ENCODE measurements around the gene GPR37L1.
A peak's percentile ranks its signal among the peaks of the same experiment; 100 is the strongest.
"Not testable (repeated sequence)": the region's sequence is repeated elsewhere in the genome, so short reads cannot be mapped to it uniquely, and the experiment has no call there.

The GPR37L1 gene

GRCh38 chr1:202156590-202156989 lies 33.9 kb downstream of the GPR37L1 start:
- no peak for DNase-seq

DNA sequence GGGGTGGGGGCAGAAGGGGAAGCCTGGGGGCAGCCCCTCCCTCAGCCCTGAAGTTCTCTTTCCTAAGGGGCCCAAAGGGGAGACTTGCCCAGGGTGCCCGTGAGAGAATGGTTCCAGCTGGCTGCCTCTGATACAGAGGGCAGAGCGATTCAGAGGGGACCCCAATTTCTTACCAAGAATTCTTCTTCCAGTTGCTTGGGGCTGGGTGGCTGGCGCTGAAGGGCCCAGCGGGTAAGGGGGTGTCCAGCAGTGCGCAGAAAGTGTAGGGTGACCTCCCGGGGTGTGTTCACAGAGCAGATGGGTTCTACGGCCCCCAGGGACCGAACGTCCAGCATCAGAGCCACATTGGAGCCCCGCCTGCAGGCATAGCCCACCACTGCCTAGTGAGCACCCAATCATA lies 35.2 kb downstream of the GPR37L1 start:
- DNase-seq, result no peak

DNA sequence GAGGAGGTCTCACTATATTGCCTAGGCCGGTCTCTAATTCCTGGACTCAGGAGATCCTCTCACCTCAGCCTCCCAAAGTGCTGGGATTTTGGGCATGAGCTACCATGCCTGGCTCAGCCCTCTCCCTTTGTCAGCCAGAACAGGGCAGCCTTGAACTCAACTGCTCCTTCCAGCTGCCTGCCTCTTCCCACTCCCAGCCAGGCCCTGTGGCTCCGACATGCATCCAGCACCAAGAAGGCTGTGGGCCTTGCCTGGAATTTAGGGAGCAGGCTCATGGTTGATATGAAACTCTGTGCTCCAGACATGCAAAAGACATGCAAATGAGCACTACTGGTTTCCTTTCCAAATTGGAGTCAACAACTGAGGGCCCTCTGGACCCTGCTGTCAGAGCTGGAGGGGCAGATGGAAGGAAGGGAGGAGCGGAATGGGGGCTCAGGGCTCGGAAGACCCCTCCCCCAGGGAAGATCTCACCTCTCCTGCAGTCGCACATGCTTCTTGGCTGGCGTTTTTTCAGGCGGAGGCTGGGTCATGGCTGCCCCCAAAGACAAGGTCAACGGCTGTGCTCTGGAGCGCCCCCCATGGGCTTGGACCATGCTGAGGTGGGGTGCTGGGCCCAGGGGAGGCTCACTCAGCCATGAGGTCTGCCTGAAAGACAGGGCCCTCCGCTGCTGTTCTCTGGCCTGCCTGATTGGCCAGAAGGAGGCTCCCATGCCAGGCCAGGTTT lies 36.3 kb downstream of the GPR37L1 start:
- DNase-seq, result no peak

DNA sequence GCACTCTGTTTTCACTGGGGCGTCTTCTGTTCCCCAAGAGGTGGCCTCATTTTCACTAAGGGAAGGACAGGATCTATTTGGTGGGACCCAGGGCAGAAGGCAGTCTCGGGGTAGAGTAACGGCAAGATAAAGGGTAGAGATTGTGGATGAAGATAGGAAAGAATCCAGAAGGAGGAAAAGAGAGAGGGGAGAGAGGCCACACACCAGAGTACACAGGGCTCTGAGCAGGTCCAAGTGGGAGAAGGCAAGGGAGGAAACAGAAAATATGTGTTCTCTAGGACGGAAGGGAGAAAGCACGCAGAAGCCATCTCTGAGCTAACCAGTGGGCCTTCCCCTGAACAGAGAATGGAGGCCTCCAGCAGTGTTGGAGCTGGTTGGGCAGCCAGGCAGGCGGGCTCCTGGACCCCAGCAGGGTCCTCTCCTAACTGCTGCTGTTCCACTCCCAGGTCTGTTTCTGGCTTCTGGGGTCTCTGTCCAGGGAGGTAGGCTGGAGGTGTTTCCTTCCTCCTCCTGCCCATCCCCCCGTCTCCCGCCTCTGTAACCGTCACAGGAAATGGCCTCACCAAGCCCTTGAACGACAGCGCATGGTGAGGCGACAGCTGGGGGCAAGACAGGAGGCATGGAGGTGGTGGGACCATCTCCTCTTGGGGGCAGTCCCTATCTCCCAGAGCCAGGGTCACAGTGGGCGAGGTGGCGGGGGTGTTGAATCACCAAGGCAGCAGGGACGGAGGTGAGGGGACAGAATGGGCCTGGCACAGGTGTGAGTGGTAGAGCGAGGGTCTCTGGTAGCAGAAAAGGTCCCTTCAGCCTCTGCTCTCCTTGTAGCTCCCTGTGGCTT lies 37.0 kb downstream of the GPR37L1 start:
- DNase-seq, result peak; percentile 87

- peak; percentile 94 for DNase-seq
Measured at GRCh38 chr1:202160377-202160940, 37.7 kb downstream of the GPR37L1 start, which contains the start of gene PTPN7. Gene PTPN7, minus strand, starts transcription at chr1:202160602. Its CDS starts 1,200 bp downstream, at chr1:202159402.

GRCh38 chr1:202161151-202162046 lies 38.7 kb downstream of the GPR37L1 start:
- no peak for DNase-seq

GRCh38 chr1:202162047-202162417 lies 39.3 kb downstream of the GPR37L1 start:
- peak; percentile 87 for DNase-seq

DNA sequence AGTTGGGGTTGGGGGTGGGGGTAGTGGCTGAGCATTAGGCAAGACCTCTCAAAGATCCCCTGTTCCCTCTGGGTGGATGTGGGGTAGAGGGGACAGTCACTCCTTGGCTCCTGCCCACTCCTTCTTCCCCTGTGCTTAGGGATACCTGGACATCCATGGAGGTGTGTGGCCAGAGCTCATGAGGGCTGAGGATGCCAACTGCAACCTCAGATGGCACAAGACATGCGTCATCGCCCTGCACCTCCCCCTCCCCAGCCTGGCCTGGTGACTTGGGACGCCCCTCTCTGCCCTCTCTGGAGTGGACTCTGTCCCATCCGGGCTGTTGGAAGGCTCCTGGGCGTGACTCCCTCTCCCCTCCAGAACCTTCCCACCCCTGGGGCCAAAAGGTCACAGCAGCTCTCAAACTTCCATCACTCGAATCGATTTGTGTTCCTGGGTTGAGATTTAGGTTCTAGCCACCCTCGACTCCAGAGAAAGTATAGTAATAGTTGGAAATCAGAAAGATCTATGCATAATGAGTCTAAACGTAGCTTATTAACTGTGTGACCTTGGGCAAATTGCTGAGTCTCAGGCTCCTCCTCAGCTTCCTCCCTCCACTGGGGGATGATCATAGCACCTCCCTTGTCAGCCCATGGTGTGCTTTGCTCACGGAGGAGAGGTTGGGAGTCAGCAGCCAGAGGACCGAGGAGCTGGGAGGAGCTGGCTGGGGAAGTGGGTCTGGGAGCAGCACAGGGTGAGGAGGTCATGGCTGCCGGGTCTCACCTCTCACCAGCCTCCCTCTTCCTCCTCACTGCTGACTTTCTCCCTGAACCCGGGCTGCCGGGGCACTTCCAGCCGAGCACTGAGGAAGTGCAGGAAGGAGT lies 39.9 kb downstream of the GPR37L1 start:
- DNase-seq, result peak; percentile 75

DNA sequence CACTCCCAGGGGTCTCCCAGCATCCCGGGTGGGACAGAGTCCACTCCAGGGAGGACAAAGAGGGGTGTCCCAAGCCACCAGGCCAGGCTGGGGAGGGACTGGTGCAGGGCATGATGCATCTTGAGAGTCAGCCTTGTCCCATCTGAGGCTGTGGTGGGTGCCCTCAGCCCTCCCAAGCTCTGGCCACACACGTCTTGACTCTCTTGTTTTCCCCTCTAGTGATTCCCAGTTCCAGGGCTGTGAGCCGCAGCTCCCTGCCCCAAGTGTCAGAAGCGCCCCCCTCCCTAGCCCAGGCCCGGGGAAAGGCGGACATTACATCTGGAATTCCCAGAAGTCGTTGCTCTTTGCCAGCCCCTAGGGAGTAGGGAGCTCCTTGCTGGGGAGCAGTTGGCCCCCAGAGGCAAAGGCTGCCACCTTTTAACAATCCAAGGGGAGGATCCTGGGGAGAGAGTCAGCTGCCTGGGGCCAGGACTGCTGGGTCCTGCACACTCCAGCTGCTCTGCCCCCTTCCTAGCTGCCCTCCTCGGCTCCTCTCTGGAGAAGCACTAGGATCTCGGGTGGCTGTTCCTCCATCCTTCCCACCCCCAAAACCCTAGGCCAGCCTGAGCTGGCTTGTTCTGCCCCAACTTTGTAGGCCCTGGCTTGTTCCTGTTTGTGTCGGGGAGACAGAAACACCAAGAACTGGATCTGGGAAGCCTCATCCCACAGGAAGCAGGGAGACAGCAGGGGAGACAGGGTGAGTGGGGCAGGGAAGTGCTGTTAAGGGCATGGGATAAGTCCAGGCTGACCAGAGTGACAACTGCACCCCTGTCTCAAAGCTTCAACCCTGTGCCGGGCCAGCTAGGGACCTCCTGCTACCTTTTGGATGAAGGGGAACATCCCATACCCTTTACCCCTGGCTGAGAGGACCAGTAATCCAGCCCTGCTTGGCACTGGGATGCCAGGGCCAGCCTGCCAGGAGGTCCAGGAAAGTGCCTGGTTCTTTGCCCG lies 40.9 kb downstream of the GPR37L1 start:
- DNase-seq, result no peak

DNA sequence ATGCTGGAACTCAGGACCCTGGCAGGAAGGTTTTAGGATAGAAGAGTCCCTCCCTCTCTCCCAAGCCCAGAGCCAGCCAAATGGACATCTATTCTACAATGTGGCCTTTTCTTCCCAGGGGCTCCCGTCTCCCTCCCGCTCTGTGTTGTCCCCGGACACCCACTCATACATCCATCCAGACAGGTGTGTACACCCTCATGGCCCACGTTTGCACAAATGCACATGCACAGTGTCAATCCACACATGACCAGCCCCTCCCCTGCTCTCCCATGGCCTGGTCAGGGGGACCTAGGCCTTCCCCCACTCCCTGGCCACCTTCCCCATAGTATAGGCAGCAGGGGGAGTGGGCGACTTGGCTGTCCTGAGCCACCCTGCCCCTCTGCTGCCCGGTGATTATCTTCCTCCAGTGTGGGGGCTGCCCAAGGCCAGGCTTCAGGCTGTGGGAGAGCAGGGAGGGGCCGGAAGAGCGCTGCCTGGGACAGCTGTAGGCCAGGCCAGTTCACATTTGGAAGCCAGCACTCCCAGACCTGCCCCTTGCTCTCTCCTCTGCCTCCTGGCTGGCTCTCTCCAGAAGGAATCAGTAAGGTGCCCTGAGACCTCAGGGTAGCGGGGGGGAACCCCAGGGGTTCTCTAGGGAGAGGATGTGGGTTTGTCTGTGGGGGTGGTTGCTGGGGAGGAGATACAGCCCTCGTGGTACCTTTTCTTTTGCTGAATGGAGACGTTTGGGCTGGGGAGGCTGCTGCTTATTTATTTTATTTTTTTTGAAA lies 41.7 kb downstream of the GPR37L1 start:
- DNase-seq, result peak; percentile 90

DNA sequence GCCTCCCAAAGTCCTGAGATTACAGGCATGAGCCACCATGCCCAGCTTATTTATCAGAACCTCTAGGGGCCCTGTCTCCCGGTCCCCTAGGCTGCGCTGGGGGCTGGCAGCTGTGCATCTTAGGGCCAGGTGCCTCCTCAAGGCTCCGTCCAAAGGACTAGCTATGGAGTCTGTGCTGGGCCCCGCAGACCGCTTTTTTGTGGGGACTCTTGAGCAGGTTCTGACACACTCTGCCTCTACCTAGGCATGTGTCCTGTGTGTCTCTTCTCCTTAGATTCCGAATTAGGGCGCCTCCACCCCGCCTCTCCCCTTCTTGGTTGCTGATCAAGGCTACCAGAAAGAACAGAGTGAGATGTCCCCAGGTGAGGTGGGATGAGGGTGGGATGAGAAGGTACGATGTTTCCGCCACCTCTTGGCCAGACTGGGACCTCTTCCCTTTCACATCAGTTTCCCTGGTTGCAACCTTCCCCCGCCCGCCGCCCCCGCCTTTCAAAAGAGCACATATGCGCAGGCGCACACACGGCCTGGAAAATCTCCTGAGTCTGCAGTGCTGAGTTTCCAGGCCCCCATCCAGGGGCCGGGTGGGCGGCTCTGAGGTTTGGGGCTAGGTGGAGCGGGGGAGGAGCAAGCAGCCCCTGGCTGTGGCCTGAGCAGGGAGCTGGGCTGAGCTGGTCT lies 42.7 kb downstream of the GPR37L1 start:
- peak; percentile 84 for DNase-seq

DNA sequence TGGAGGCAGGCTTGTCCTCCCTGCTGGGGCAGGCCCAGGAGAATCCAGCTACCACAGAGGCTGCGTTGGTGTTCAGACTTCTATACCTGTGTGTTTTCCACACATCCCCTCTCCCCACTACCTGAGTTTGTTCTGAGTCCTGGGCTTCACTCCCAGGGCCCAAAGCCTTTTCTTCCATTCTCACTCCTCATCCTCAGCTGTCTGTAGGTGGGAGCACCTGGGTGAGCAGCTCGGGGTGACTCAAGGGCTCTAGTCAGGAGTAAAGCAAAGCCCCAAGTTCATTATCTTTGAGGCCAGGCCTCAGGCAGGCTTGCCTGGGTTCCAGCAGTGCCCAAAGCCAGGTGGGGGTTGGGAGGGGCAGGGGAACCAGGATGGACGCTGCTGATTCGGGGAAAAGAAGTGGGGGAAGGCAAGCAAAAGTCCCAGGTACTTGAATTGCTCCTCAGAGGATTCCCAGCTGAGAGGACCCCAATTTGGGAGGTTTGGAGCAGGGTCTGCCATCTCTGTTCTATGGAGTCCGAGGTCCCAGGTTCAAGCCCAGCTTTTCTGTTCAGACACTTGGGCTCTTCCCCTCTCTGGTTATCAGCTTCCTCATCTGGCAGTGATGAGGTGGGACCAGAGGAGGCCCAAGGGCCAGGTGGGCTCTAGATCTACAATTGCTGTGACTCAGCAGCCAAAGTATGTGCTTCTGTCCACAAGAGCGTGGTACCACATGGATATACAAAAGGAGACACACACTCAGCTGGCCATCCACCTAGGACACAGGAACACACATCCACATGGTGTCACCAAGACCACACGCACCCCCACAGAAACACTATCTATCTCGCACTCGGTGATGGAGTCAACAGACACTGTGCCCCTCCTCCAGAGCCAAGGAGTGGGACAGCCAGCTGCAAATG lies 43.5 kb downstream of the GPR37L1 start:
- no peak for DNase-seq

DNA sequence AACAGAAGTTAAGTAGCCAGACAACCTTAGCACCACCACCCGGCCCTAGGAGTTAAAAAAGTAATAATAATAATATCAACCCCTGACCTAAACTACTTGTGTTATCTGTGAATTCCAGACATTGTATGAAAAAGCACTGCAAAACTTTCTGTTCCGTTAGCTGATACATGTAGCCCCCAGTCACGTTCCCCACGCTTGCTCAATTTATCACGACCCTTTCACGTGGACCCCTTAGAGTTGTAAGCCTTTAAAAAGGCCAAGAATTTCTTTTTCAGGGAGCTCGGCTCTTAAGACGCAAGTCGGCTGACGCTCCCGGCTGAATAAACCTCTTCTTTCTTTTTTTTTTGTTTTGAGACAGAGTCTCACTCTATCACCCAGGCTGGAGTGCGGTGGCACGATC lies 44.3 kb downstream of the GPR37L1 start:
- DNase-seq, result not testable (repeated sequence)

DNA sequence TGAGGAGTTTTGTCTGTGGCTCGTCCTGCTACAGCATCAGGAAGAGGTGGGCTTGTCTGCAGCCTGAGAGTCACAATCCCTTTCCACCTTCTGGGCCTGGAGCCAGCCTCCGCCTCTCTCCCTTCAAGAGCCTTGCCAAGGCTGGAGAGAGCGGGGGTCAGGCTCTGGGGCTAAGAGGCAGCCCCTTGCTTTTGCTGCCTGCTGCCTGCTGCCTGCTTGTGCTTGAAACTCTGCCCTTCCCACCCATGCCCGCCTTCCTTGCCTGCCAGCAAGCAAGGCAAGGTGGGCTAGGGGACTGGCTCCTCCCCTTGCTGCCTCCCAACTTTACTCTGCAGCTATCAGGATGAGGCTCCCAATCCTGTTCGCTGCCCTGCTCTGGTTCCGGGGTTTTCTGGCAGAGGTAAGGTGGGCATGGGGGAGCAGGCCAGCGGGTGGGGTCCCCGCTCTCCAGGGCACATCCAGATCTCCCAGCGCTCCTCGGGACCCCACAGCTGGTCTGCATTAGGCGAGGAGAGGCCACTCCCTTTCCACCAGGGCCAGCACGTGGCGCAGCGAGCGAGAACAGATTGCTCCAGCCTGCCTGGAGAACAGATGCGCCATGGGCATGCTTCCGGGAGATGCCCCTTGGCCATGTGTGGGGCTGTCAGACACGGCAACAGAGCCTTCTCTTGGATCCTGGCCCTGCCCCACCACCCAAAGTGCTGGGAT lies 45.1 kb downstream of the GPR37L1 start:
- no peak for DNase-seq

- no peak for DNase-seq
Measured at GRCh38 chr1:202168861-202169260, 46.1 kb downstream of the GPR37L1 start.

DNA sequence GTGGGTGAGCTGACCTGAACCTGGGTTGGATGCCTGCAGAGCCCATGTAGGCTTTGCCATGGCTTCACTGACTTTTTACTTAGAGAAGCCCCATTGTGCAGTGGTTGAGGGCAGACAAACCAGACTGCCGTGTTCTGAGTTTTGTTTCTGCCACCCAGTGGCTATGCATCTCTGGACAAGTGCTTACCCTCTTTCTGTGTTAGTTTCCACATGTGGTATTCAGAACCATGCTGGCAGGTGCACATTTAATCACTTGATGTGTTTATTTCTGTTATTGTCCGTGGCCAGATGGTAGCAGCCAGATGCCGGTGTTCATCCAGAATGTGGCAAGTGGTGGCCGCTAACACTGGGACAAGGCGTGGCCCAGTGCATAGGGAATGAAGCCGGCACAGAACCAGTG lies 48.0 kb downstream of the GPR37L1 start:
- no peak for DNase-seq

- DNase-seq, result no peak
Measured at GRCh38 chr1:202171292-202172014, 48.7 kb downstream of the GPR37L1 start.
